HEK293 (cell line): ENCODE data around the gene MIR17HG.

ENCODE experiments used
- CTCF ChIP-seq: fragments of 450-650 bp; formaldehyde crosslinking; IDR thresholded peaks from 2 replicates; pipeline ENCODE4 v1.5.1; 2016; ENCODE audit warnings: missing biosample characterization, missing genetic modification characterization
- ZNF121 ChIP-seq: fragments of 450-650 bp; formaldehyde crosslinking; IDR thresholded peaks from 2 replicates; pipeline ENCODE4 v1.5.1; 2016; ENCODE audit warnings: missing biosample characterization, missing genetic modification characterization
- ZNF423 ChIP-seq: fragments of 450-650 bp; formaldehyde crosslinking; IDR thresholded peaks from 2 replicates; pipeline ENCODE4 v1.5.1; 2016; ENCODE audit warnings: missing biosample characterization, missing genetic modification characterization
- ZNF549 ChIP-seq: fragments of 450-650 bp; IDR thresholded peaks from 2 replicates; pipeline ENCODE4 v1.5.1; 2018; ENCODE audit warnings: missing biosample characterization, missing genetic modification characterization, mild to moderate bottlenecking, inconsistent platforms, moderate library complexity
- ZNF600 ChIP-seq: fragments of 450-650 bp; formaldehyde crosslinking; IDR thresholded peaks from 2 replicates; pipeline ENCODE4 v1.5.1; 2016; ENCODE audit warnings: missing biosample characterization, missing genetic modification characterization
- ZNF707 ChIP-seq: fragments of 450-650 bp; formaldehyde crosslinking; IDR thresholded peaks from 2 replicates; pipeline ENCODE4 v1.5.1; 2016; ENCODE audit warnings: missing biosample characterization, missing genetic modification characterization

GRCh38 chr13:91389186-91389585 lies 41.7 kb downstream of the MIR17HG start:
- TF ChIP-seq ZNF707 (tag by site-specific recombination) (no peak), CTCF (no peak), ZNF121 (tag by site-specific recombination) (no peak), ZNF423 (tag by site-specific recombination) (no peak), ZNF549 (tag by site-specific recombination) (no peak), ZNF600 (tag by site-specific recombination) (no peak)
